OCI-LY7 (cell line): ENCODE results near the gene GRID2. TPM values are rescaled to one million over a fixed set of nuclear protein-coding genes. Genes with fewer than 3 reads are reported as not detected.

Source experiments
- BruUV-seq: library from RNA; stranded (reverse); fragments of 400-500 nt; replicated peaks from 2 replicates; lab custom pipeline; 2021; lab: Mats Ljungman, UMichigan
- CTCF ChIA-PET: fragments of 300-600 bp; sonication (Branson Sonifier 250); formaldehyde crosslinking; loops from one replicate; lab custom pipeline; 2022; ENCODE audit warnings: antibody characterized with exemption; ENCODE audit not compliant: unreplicated experiment; lab: Charles Lee
- POLR2A ChIA-PET: fragments of 300-600 bp; sonication (Branson Sonifier 250); formaldehyde crosslinking; loops from one replicate; lab custom pipeline; 2022; ENCODE audit warnings: antibody characterized with exemption; lab: Charles Lee
- DNase-seq: peaks from one replicate; pipeline ENCODE4 v3.0.0-alpha.2; 2015; ENCODE audit warnings: low spot score
- H2AFZ ChIP-seq: fragments of 200-600 bp; sonication (generic), shearing (Covaris generic); 2 replicates; pipeline ENCODE4 v1.6.1; 2014; ENCODE audit warnings: mild to moderate bottlenecking, antibody characterized with exemption, low read length, moderate library complexity
- H3K27ac ChIP-seq: fragments of 200-600 bp; sonication (generic); 2 replicates; pipeline ENCODE4 v1.5.1; 2014; ENCODE audit warnings: mixed run types, low read depth, mild to moderate bottlenecking, moderate library complexity, low read length, inconsistent platforms; ENCODE audit not compliant: poor library complexity, severe bottlenecking
- H3K36me3 ChIP-seq: fragments of 200-600 bp; sonication (generic); 2 replicates; pipeline ENCODE4 v1.6.1; 2014; ENCODE audit warnings: mild to moderate bottlenecking, antibody characterized with exemption, low read length, moderate library complexity, mixed read lengths; ENCODE audit not compliant: insufficient read depth
- H3K4me1 ChIP-seq: fragments of 200-600 bp; sonication (generic); 2 replicates; pipeline ENCODE4 v1.5.1; 2014; ENCODE audit warnings: mild to moderate bottlenecking, low read length; ENCODE audit not compliant: insufficient read depth, poor library complexity, severe bottlenecking
- H3K4me2 ChIP-seq: fragments of 200-600 bp; sonication (generic); 2 replicates; pipeline ENCODE4 v1.6.1; 2014; ENCODE audit warnings: mild to moderate bottlenecking, low read length
- H3K4me3 ChIP-seq: fragments of 200-600 bp; sonication (generic); 2 replicates; pipeline ENCODE4 v1.5.1; 2014; ENCODE audit warnings: mild to moderate bottlenecking, low read depth, low read length; ENCODE audit not compliant: poor library complexity, severe bottlenecking
- H3K79me2 ChIP-seq: fragments of 200-600 bp; sonication (generic); 2 replicates; pipeline ENCODE4 v1.6.1; 2016; ENCODE audit warnings: low read depth, mild to moderate bottlenecking, low read length, moderate library complexity, mixed read lengths; ENCODE audit not compliant: insufficient read depth
- H3K9me2 ChIP-seq: fragments of 200-600 bp; sonication (generic); 2 replicates; pipeline ENCODE4 v1.6.1; 2016; ENCODE audit warnings: mild to moderate bottlenecking, low read length, mixed read lengths; ENCODE audit not compliant: insufficient read depth
- H3K9me3 ChIP-seq: fragments of 200-600 bp; sonication (generic); 2 replicates; pipeline ENCODE4 v1.6.1; 2014; ENCODE audit warnings: mild to moderate bottlenecking, mixed run types, low read length, mixed read lengths
- H4K20me1 ChIP-seq: fragments of 200-600 bp; sonication (generic); 2 replicates; pipeline ENCODE4 v1.6.1; 2014; ENCODE audit warnings: mild to moderate bottlenecking, antibody characterized with exemption, low read length, moderate library complexity, mixed read lengths; ENCODE audit not compliant: insufficient read depth
- CTCF ChIP-seq: fragments of 200-600 bp; sonication (generic); conservative IDR thresholded peaks from 2 replicates; pipeline ENCODE4 v1.5.1; 2014; ENCODE audit warnings: mild to moderate bottlenecking, antibody characterized with exemption, low read length, moderate library complexity, mixed read lengths
- EZH2phosphoT487 ChIP-seq: fragments of 200-600 bp; sonication (generic); IDR thresholded peaks from 2 replicates; pipeline ENCODE4 v1.6.1; 2018; ENCODE audit warnings: low read depth, borderline replicate concordance, mild to moderate bottlenecking, mixed run types, antibody characterized with exemption, low read length, moderate library complexity, mixed read lengths
- intact Hi-C: fragments of 100-400 bp; cut with micrococcal nuclease; formaldehyde crosslinking; loops from one replicate; pipeline ENCODE4 v1.10.0; 2022; ENCODE audit not compliant: unreplicated experiment
- total RNA-seq, 2 experiments: library from RNA; depleted of rRNA in 1 of 2; stranded (reverse); fragments of >200 nt in 1 of 2; shearing (Covaris generic) in 1 of 2; gene quantifications; 2 replicates each; pipeline ENCODE4 v1.2.3, GENCODE V29; 2014 to 2022

Gene GRID2
- total RNA-seq, 2 experiments from 2014 or later = not detected

DNA sequence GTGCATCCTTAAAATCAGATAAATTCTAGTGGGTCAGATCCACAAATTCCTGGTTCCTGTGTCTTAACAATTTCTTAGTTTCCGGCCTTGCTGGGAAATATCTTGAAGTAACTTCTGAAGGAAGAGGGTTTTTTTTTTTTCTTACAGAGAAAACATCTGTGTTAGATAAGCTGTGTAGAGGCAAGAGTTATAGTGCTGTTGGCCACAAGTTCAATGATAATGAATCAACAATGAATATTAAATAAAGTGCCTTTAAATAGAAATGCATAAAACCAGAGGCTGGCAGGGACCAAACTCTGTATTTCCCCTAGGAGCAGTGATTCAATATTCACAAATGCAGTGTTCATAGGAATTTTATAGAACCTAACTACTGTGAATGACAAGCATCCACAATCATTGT lies 812.9 kb downstream of the GRID2 start:
- no peaks in the 10 kb centered on the region for H3K36me3 ChIP-seq
- no peaks in the 10 kb centered on the region for H3K9me2 ChIP-seq
- ChIA-PET POLR2A (no interaction called here), CTCF (no interaction called here)
- DNase-seq = no peak
- no peaks in the 10 kb centered on the region for H3K79me2 ChIP-seq
- H4K20me1 ChIP-seq = no peaks in the 10 kb centered on the region
- BruUV-seq = no TSS peak
- no peaks in the 10 kb centered on the region for H3K9me3 ChIP-seq
- H2AFZ ChIP-seq = no peak overlapping the region
- H3K4me2 ChIP-seq = no peak overlapping the region
- H3K4me3 ChIP-seq = no peak overlapping the region
- intact Hi-C loops = no loop called here
- TF ChIP-seq EZH2phosphoT487 (no peak), CTCF (no peak)
- no peak overlapping the region for H3K27ac ChIP-seq
- no peaks in the 10 kb centered on the region for H3K4me1 ChIP-seq

- H3K9me3 ChIP-seq = no peaks in the 10 kb centered on the region
- no peaks in the 10 kb centered on the region for H3K36me3 ChIP-seq
- no peak for TF ChIP-seq EZH2phosphoT487
- TF ChIP-seq CTCF = no peak
- no peak overlapping the region for H3K27ac ChIP-seq
- no peaks in the 10 kb centered on the region for H4K20me1 ChIP-seq
- no peaks in the 10 kb centered on the region for H3K79me2 ChIP-seq
- H2AFZ ChIP-seq = no peak overlapping the region
- H3K4me2 ChIP-seq = no peak overlapping the region
- DNase-seq = no peak
- no peaks in the 10 kb centered on the region for H3K9me2 ChIP-seq
- CTCF ChIA-PET = no interaction called here
- BruUV-seq = no TSS peak
- POLR2A ChIA-PET = no interaction called here
- H3K4me1 ChIP-seq = no peaks in the 10 kb centered on the region
- intact Hi-C loops = no loop called here
- H3K4me3 ChIP-seq = no peak overlapping the region
These were observed 823.7 kb downstream of the GRID2 start for GRCh38 chr4:93127489-93127888.

DNA sequence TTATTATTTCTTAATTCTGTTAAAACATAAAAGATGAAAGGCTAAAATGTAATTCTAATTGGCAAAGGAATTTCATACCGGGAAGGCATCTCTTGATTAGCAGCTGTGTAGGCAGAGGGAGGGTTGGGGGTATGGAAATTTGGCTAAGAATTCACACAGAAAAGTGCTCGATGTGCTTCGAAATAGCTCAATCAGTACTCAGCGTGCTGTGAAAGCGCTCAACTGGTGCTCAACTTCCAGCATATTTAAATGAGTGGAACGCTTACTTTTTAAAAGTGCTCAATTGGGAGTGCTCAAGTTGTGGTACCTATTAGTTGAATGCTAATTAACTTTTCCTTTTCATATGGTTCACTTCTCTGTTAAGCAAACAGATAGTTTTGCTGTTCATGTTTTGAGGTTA lies 828.9 kb downstream of the GRID2 start:
- Histone ChIP-seq H3K36me3 (no peaks in the 10 kb centered on the region), H3K9me2 (no peaks in the 10 kb centered on the region), H3K4me3 (no peak overlapping the region), H2AFZ (no peak overlapping the region), H4K20me1 (no peaks in the 10 kb centered on the region), H3K27ac (no peak overlapping the region), H3K79me2 (no peaks in the 10 kb centered on the region), H3K4me1 (no peaks in the 10 kb centered on the region), H3K9me3 (no peaks in the 10 kb centered on the region), H3K4me2 (no peak overlapping the region)
- intact Hi-C loops = no loop called here
- CTCF ChIA-PET = no interaction called here
- no TSS peak for BruUV-seq
- POLR2A ChIA-PET = interaction anchor here (1.1 kb wide), 1 partner anchor 13 kb away, joined by 4 read pairs; no protein-coding TSS in a partner anchor
- no peak for TF ChIP-seq EZH2phosphoT487
- no peak for TF ChIP-seq CTCF
- DNase-seq = no peak
